Astrocyte (in vitro differentiated cells and primary cell): ENCODE measurements around the gene CACNA1B. TPM values are rescaled to one million over a fixed set of nuclear protein-coding genes. Genes with fewer than 3 reads are reported as not detected.

Experiments
- DNase-seq: peaks from one replicate; pipeline ENCODE4 v3.0.0-alpha.2; 2010; ENCODE audit warnings: low read depth
- FAIRE-seq: peaks from 2 replicates; lab custom pipeline; 2011; peaks lifted over from hg19 to GRCh38; lab: Jason Lieb, UNC
- H2AFZ ChIP-seq: 2 replicates; pipeline ENCODE4 v1.6.0; 2012; ENCODE audit warnings: low read depth, low read length, inconsistent platforms
- H3K27ac ChIP-seq: 2 replicates; pipeline ENCODE4 v1.5.1; 2011; ENCODE audit warnings: low read depth, low read length, inconsistent platforms
- H3K27me3 ChIP-seq: 2 replicates; pipeline ENCODE4 v1.6.0; 2011; ENCODE audit warnings: low read length, inconsistent platforms; ENCODE audit not compliant: insufficient read depth
- H3K36me3 ChIP-seq: 2 replicates; pipeline ENCODE4 v1.5.1; 2011; ENCODE audit warnings: low read length, inconsistent platforms; ENCODE audit not compliant: insufficient read depth
- H3K4me1 ChIP-seq: 2 replicates; pipeline ENCODE4 v1.5.1; 2011; ENCODE audit warnings: low read length, inconsistent platforms; ENCODE audit not compliant: insufficient read depth
- H3K4me2 ChIP-seq: 2 replicates; pipeline ENCODE4 v1.6.0; 2012; ENCODE audit warnings: low read length, inconsistent platforms
- H3K4me3 ChIP-seq: 2 replicates; pipeline ENCODE4 v1.5.1; 2011; ENCODE audit warnings: low read depth, mild to moderate bottlenecking, low read length, inconsistent platforms; ENCODE audit not compliant: insufficient read depth
- H3K79me2 ChIP-seq: 2 replicates; pipeline ENCODE4 v1.6.0; 2012; ENCODE audit warnings: mild to moderate bottlenecking, low read length, inconsistent platforms; ENCODE audit not compliant: insufficient read depth
- H3K9ac ChIP-seq: 2 replicates; pipeline ENCODE4 v1.6.0; 2012; ENCODE audit warnings: mild to moderate bottlenecking, low read length, inconsistent platforms
- H3K9me3 ChIP-seq: 2 replicates; pipeline ENCODE4 v1.5.1; 2012; ENCODE audit warnings: low read depth, mild to moderate bottlenecking, low read length, inconsistent platforms; ENCODE audit not compliant: insufficient read depth
- H4K20me1 ChIP-seq: 2 replicates; pipeline ENCODE4 v1.6.0; 2012; ENCODE audit warnings: low read length, inconsistent platforms; ENCODE audit not compliant: insufficient read depth
- H3K27ac Mint-ChIP-seq: one replicate; pipeline ENCODE4 v1.8.0; 2021; ENCODE audit warnings: mild to moderate bottlenecking, mixed read lengths; ENCODE audit not compliant: unreplicated experiment
- H3K27me3 Mint-ChIP-seq: one replicate; pipeline ENCODE4 v1.8.0; 2021; ENCODE audit warnings: low read depth, mixed read lengths; ENCODE audit not compliant: unreplicated experiment
- H3K36me3 Mint-ChIP-seq: one replicate; pipeline ENCODE4 v1.8.0; 2021; ENCODE audit warnings: low read depth, mixed read lengths; ENCODE audit not compliant: unreplicated experiment
- H3K4me1 Mint-ChIP-seq: one replicate; pipeline ENCODE4 v1.8.0; 2021; ENCODE audit warnings: low read depth, mixed read lengths; ENCODE audit not compliant: unreplicated experiment
- H3K4me3 Mint-ChIP-seq: one replicate; pipeline ENCODE4 v1.8.0; 2021; ENCODE audit warnings: mild to moderate bottlenecking, moderate library complexity, mixed read lengths; ENCODE audit not compliant: unreplicated experiment
- H3K9me3 Mint-ChIP-seq: one replicate; pipeline ENCODE4 v1.8.0; 2021; ENCODE audit warnings: mild to moderate bottlenecking, mixed read lengths; ENCODE audit not compliant: unreplicated experiment
- CTCF ChIP-seq: IDR thresholded peaks from 2 replicates; pipeline ENCODE4 v1.5.1; 2011; ENCODE audit warnings: low read depth, mild to moderate bottlenecking, inconsistent platforms, low read length, moderate library complexity; ENCODE audit not compliant: insufficient read depth
- EZH2 ChIP-seq: IDR thresholded peaks from 2 replicates; pipeline ENCODE4 v1.6.1; 2012; ENCODE audit warnings: mild to moderate bottlenecking, low read length, inconsistent platforms; ENCODE audit not compliant: insufficient read depth
- total RNA-seq: library from RNA; stranded (reverse); gene quantifications from 2 replicates; pipeline ENCODE4 v1.2.1, GENCODE V29; 2021

The CACNA1B gene
- total RNA-seq, 1 donor from 2014 or later = 3.1 TPM

- Histone ChIP-seq H3K27me3 (no peaks in the 10 kb centered on the region), H4K20me1 (no peaks in the 10 kb centered on the region), H3K9ac (no peak overlapping the region), H2AFZ (no peak overlapping the region), H3K36me3 (no peaks in the 10 kb centered on the region), H3K9me3 (peaks cover 5% of the 10 kb centered on the region), H3K4me1 (no peaks in the 10 kb centered on the region), H3K79me2 (no peaks in the 10 kb centered on the region), H3K4me2 (no peak overlapping the region), H3K27ac (no peak overlapping the region), H3K4me3 (no peak overlapping the region)
- Mint-ChIP-seq H3K4me1 (peaks cover 2% of the 10 kb centered on the region), H3K4me3 (no peak overlapping the region), H3K36me3 (no peaks in the 10 kb centered on the region), H3K27me3 (peaks cover 16% of the 10 kb centered on the region), H3K9me3 (peaks cover 2% of the 10 kb centered on the region), H3K27ac (no peak overlapping the region)
- no peak for FAIRE-seq
- no peak for TF ChIP-seq CTCF
- TF ChIP-seq EZH2 = no peak
- DNase-seq = no peak
These were observed 130.6 kb downstream of the CACNA1B start for GRCh38 chr9:138007918-138008841.

- no peaks in the 10 kb centered on the region for H3K4me1 ChIP-seq
- no peak overlapping the region for H3K27ac ChIP-seq
- Mint-ChIP-seq H3K9me3 (no peaks in the 10 kb centered on the region), H3K4me3 (no peak overlapping the region), H3K27me3 (peaks cover 20% of the 10 kb centered on the region), H3K4me1 (peaks cover 2% of the 10 kb centered on the region), H3K36me3 (no peaks in the 10 kb centered on the region), H3K27ac (no peak overlapping the region)
- no peak overlapping the region for H2AFZ ChIP-seq
- DNase-seq = no peak
- H3K36me3 ChIP-seq = no peaks in the 10 kb centered on the region
- H4K20me1 ChIP-seq = no peaks in the 10 kb centered on the region
- TF ChIP-seq EZH2 (no peak), CTCF (no peak)
- no peaks in the 10 kb centered on the region for H3K27me3 ChIP-seq
- H3K79me2 ChIP-seq = no peaks in the 10 kb centered on the region
- H3K9ac ChIP-seq = no peak overlapping the region
- no peak overlapping the region for H3K4me2 ChIP-seq
- H3K9me3 ChIP-seq = peaks cover 5% of the 10 kb centered on the region
- no peak overlapping the region for H3K4me3 ChIP-seq
- FAIRE-seq = no peak
These were observed 131.6 kb downstream of the CACNA1B start for GRCh38 chr9:138009016-138009802.
